ENCODE data around the gene GNA12. TPM values are rescaled to one million over a fixed set of nuclear protein-coding genes. Genes with fewer than 3 reads are reported as not detected.

Gene GNA12
- polyA plus RNA-seq, 1 of the 3 experiments (the other 2 are of a cell fraction): 64.8 TPM

- no peak for DNase-seq
- 96% methylated on average over 6 of the region's 6 CpGs for WGBS (ENCODE audit: low lambda C conversion rate)
- Histone ChIP-seq H3K27ac (ENCODE audit: low read depth in 2 of 2, low read length in 1 of 2) (no peak overlapping the region), H2AFZ (ENCODE audit: low read depth) (no peak overlapping the region), H3K27me3 (ENCODE audit: insufficient read depth) (no peaks in the 10 kb centered on the region), H3K4me2 (no peak overlapping the region), H3K9ac (no peak overlapping the region), H3K4me3 (ENCODE audit: low read depth in 2 of 2, low read length in 1 of 2) (no peak overlapping the region), H4K20me1 (ENCODE audit: insufficient read depth) (no peaks in the 10 kb centered on the region), H3K79me2 (ENCODE audit: insufficient read depth) (peaks cover 15% of the 10 kb centered on the region), H3K9me2 (no peaks in the 10 kb centered on the region), H3K4me1 (ENCODE audit: control insufficient read depth in 1 of 2, insufficient read depth in 2 of 2, low read depth in 1 of 2, low read length in 1 of 2) (peaks cover 0 to 9% of the 10 kb centered on the region in 2 experiments; a peak in 1 of 4 replicates), H3K36me3 (replicated peaks in 1 of 2; ENCODE audit: control insufficient read depth in 1 of 2, insufficient read depth in 2 of 2, low read length in 1 of 2) (peaks cover 0 to 9% of the 10 kb centered on the region in 2 experiments), H3K9me3 (no peaks in the 10 kb centered on the region), H3F3A (replicated peaks; ENCODE audit: insufficient read depth) (no peaks in the 10 kb centered on the region)
- TF ChIP-seq CTCF (IDR thresholded peaks at IDR 0.05): no peak
- no peak for TF ChIP-seq MEF2A (IDR thresholded peaks at IDR 0.05; ENCODE audit: borderline replicate concordance, low read depth)
- TF ChIP-seq RFX5 (IDR thresholded peaks at IDR 0.05; ENCODE audit: low read length): no peak
- TF ChIP-seq REST (IDR thresholded peaks at IDR 0.05; ENCODE audit: low read depth, low read length): no peak
- TF ChIP-seq ZBTB33 (IDR thresholded peaks at IDR 0.05; ENCODE audit: borderline replicate concordance, low read depth): no peak
- ChIA-PET CTCF (interaction anchor here (1.0 to 1.1 kb wide), 3 partner anchors 15 to 94 kb away, joined by 3 to 4 read pairs (median 4); no protein-coding TSS in a partner anchor), POLR2A (no interaction called here)
Observed at GRCh38 chr7:2771274-2771731, 72.8 kb downstream of the GNA12 start.

GRCh38 chr7:2764621-2765020 lies 79.5 kb downstream of the GNA12 start:
- peaks cover 18% of the 10 kb centered on the region for H3K79me2 ChIP-seq (ENCODE audit: insufficient read depth)
- CTCF ChIA-PET: interaction anchor here (0.5 to 2.1 kb wide), 3 partner anchors 12 to 122 kb away, joined by 3 to 9 read pairs (median 5); no protein-coding TSS in a partner anchor
- WGBS (ENCODE audit: low lambda C conversion rate): 96% methylated on average over 11 of the region's 11 CpGs
- TF ChIP-seq NRF1 (IDR thresholded peaks at IDR 0.05; ENCODE audit: low read depth, low read length) (no peak), MAX (IDR thresholded peaks at IDR 0.05; ENCODE audit: low read depth) (no peak), ZBTB33 (IDR thresholded peaks at IDR 0.05; ENCODE audit: borderline replicate concordance, low read depth) (no peak), TEAD4 (IDR thresholded peaks at IDR 0.05; ENCODE audit: borderline replicate concordance, insufficient read depth) (no peak), CHD2 (IDR thresholded peaks at IDR 0.05; ENCODE audit: low read length, partially characterized antibody) (no peak), EZH2phosphoT487 (IDR thresholded peaks at IDR 0.05; ENCODE audit: borderline replicate concordance, low read depth) (no peak), NFIC (IDR thresholded peaks at IDR 0.05; ENCODE audit: borderline replicate concordance) (no peak), REST (IDR thresholded peaks at IDR 0.05; ENCODE audit: low read depth, low read length) (no peak)

More at GRCh38 chr7:2764621-2765020, 79.5 kb downstream of the GNA12 start:
- POLR2A ChIA-PET: no interaction called here
- DNase-seq: no peak
- H3K9me2 ChIP-seq: no peaks in the 10 kb centered on the region
- no peak overlapping the region for H3K4me2 ChIP-seq
- H3K9ac ChIP-seq: no peak overlapping the region
- H3K4me3 ChIP-seq (ENCODE audit: low read depth in 2 of 2, low read length in 1 of 2): no peak overlapping the region
- H3K27me3 ChIP-seq (ENCODE audit: insufficient read depth): no peaks in the 10 kb centered on the region
- no peaks in the 10 kb centered on the region for H3K9me3 ChIP-seq
- H3K4me1 ChIP-seq (ENCODE audit: control insufficient read depth in 1 of 2, insufficient read depth in 2 of 2, low read depth in 1 of 2, low read length in 1 of 2): peaks cover 1 to 29% of the 10 kb centered on the region in 2 experiments; a peak in 2 of 4 replicates
- H4K20me1 ChIP-seq (ENCODE audit: insufficient read depth): no peaks in the 10 kb centered on the region
- no peak overlapping the region for H2AFZ ChIP-seq (ENCODE audit: low read depth)
- peaks cover 3% of the 10 kb centered on the region in 2 experiments for H3K36me3 ChIP-seq (replicated peaks in 1 of 2; ENCODE audit: control insufficient read depth in 1 of 2, insufficient read depth in 2 of 2, low read length in 1 of 2)
- H3K27ac ChIP-seq (ENCODE audit: low read depth in 2 of 2, low read length in 1 of 2): no peak overlapping the region
- no peaks in the 10 kb centered on the region for H3F3A ChIP-seq (replicated peaks; ENCODE audit: insufficient read depth)
